ENCODE results near the gene PBRM1.
"Not testable (repeated sequence)": the region's sequence is repeated elsewhere in the genome, so short reads cannot be mapped to it uniquely, and the experiment has no call there.

The PBRM1 gene

GRCh38 chr3:52704611-52705437 is 19.1 kb upstream of the PBRM1 start:
- no peak for DNase-seq (ENCODE audit: low read depth in 2 of 2)

GRCh38 chr3:52703341-52703740 is 17.6 kb upstream of the PBRM1 start:
- DNase-seq (ENCODE audit: low read depth in 2 of 2), result no peak

- DNase-seq (ENCODE audit: low read depth in 2 of 2), result no peak
These were observed 11.9 kb upstream of the PBRM1 start for GRCh38 chr3:52697632-52697965.

- no peak for DNase-seq (ENCODE audit: low read depth in 2 of 2)
These were observed 11.3 kb upstream of the PBRM1 start for GRCh38 chr3:52696830-52697631.

- DNase-seq (ENCODE audit: low read depth in 2 of 2), result no peak
These were observed 10.3 kb upstream of the PBRM1 start for GRCh38 chr3:52695798-52696671.

GRCh38 chr3:52694528-52695189 is 8.9 kb upstream of the PBRM1 start:
- no peak for DNase-seq (ENCODE audit: low read depth in 2 of 2)

- DNase-seq (ENCODE audit: low read depth in 2 of 2), result no peak
These were observed 7.4 kb upstream of the PBRM1 start for GRCh38 chr3:52693071-52693470.

- no peak for DNase-seq (ENCODE audit: low read depth in 2 of 2)
These were observed 4.8 kb upstream of the PBRM1 start for GRCh38 chr3:52690560-52690959.

- no peak for DNase-seq (ENCODE audit: low read depth in 2 of 2)
These were observed 3.4 kb upstream of the PBRM1 start for GRCh38 chr3:52689151-52689550.

GRCh38 chr3:52688266-52688665 is 2.6 kb upstream of the PBRM1 start:
- DNase-seq (ENCODE audit: low read depth in 2 of 2), result no peak

GRCh38 chr3:52685285-52685708 is 416 bp downstream of the PBRM1 start:
- peak; percentile 36 to 56 for DNase-seq (ENCODE audit: low read depth in 2 of 2)

GRCh38 chr3:52684184-52684583 is 1.5 kb downstream of the PBRM1 start:
- DNase-seq (ENCODE audit: low read depth in 2 of 2), result no peak

- DNase-seq (ENCODE audit: low read depth in 2 of 2), result no peak
These were observed 2.1 kb downstream of the PBRM1 start for GRCh38 chr3:52683611-52684010.

GRCh38 chr3:52682016-52682415 is 3.7 kb downstream of the PBRM1 start:
- DNase-seq (ENCODE audit: low read depth in 2 of 2), result no peak

- no peak for DNase-seq (ENCODE audit: low read depth in 2 of 2)
These were observed 4.1 kb downstream of the PBRM1 start for GRCh38 chr3:52681596-52681995.

GRCh38 chr3:52679811-52680210 is 5.9 kb downstream of the PBRM1 start:
- DNase-seq (ENCODE audit: low read depth in 2 of 2), result no peak

GRCh38 chr3:52679199-52679538 is 6.5 kb downstream of the PBRM1 start:
- no peak for DNase-seq (ENCODE audit: low read depth in 2 of 2)

GRCh38 chr3:52678265-52679198 is 7.2 kb downstream of the PBRM1 start:
- DNase-seq (ENCODE audit: low read depth in 2 of 2), result no peak

- DNase-seq (ENCODE audit: low read depth in 2 of 2), result not testable (repeated sequence)
These were observed 9.5 kb downstream of the PBRM1 start for GRCh38 chr3:52676201-52676600.

GRCh38 chr3:52671676-52672075 is 14.0 kb downstream of the PBRM1 start:
- no peak for DNase-seq (ENCODE audit: low read depth in 2 of 2)

Measured in stimulated activated CD4-positive, alpha-beta T cell treated with anti-CD3 and anti-CD28 coated beads, Interleukin-1b, Interleukin-23, amount 100 ng/mL, for 1 hour (primary cell).